HG02852 (cell line): ENCODE results near the gene ZNF24.

Experiments
- ATAC-seq: cut with Tn5 transposase; IDR thresholded peaks from one replicate; pipeline ENCODE4 v1.9.1; 2021; ENCODE audit warnings: mild to moderate bottlenecking, moderate library complexity; ENCODE audit not compliant: unreplicated experiment

ZNF24 gene

GRCh38 chr18:35343936-35344735 is at the start of gene ZNF24:
Gene ZNF24, minus strand, starts transcription at chr18:35344420. Its CDS starts 3,770 bp downstream, at chr18:35340650.
- ATAC-seq = peak; percentile 90

- no peak for ATAC-seq
Observed at GRCh38 chr18:35393716-35394115, 49.5 kb upstream of the ZNF24 start.

GRCh38 chr18:35392375-35392774 is 48.2 kb upstream of the ZNF24 start:
- no peak for ATAC-seq

GRCh38 chr18:35390951-35391700 is 46.9 kb upstream of the ZNF24 start:
- no peak for ATAC-seq

GRCh38 chr18:35389095-35389618 is 44.9 kb upstream of the ZNF24 start:
- no peak for ATAC-seq

- peak; percentile 25 for ATAC-seq
Observed at GRCh38 chr18:35387152-35387571, 42.9 kb upstream of the ZNF24 start.

- ATAC-seq = peak; percentile 88
Observed at GRCh38 chr18:35386600-35387100, 42.4 kb upstream of the ZNF24 start.

- ATAC-seq = no peak
Observed at GRCh38 chr18:35383136-35383535, 38.9 kb upstream of the ZNF24 start.

- ATAC-seq = no peak
Observed at GRCh38 chr18:35379421-35379820, 35.2 kb upstream of the ZNF24 start.

- ATAC-seq = no peak
Observed at GRCh38 chr18:35378574-35378896, 34.3 kb upstream of the ZNF24 start.

GRCh38 chr18:35377875-35378573 is 33.8 kb upstream of the ZNF24 start:
- no peak for ATAC-seq

GRCh38 chr18:35376742-35377695 is 32.8 kb upstream of the ZNF24 start, which contains the start of gene ZNF396:
Gene ZNF396, minus strand, starts transcription at chr18:35377337. Its CDS starts 3,045 bp downstream, at chr18:35374292.
- peak; percentile 92 for ATAC-seq

- ATAC-seq = peak; percentile 46
Observed at GRCh38 chr18:35376393-35376741, 32.1 kb upstream of the ZNF24 start.

- no peak for ATAC-seq
Observed at GRCh38 chr18:35374708-35375107, 30.5 kb upstream of the ZNF24 start.

GRCh38 chr18:35371412-35372195 is 27.4 kb upstream of the ZNF24 start:
- ATAC-seq = no peak

GRCh38 chr18:35369126-35369525 is 24.9 kb upstream of the ZNF24 start:
- ATAC-seq = no peak

- no peak for ATAC-seq
Observed at GRCh38 chr18:35368595-35368994, 24.4 kb upstream of the ZNF24 start.

- no peak for ATAC-seq
Observed at GRCh38 chr18:35362531-35362930, 18.3 kb upstream of the ZNF24 start.
